GM12873 (cell line): Measurements from ENCODE around the gene NUP58.

ENCODE experiments used
- CTCF ChIP-seq: IDR thresholded peaks from 2 replicates; pipeline ENCODE4 v1.5.1; 2012; ENCODE audit warnings: low read depth, mild to moderate bottlenecking, moderate library complexity, low read length, control low read depth; ENCODE audit not compliant: insufficient read depth; ENCODE audit errors: missing control alignments

Gene NUP58

GRCh38 chr13:25378528-25378927, 77.1 kb downstream of the NUP58 start:
- no peak for TF ChIP-seq CTCF

- no peak for TF ChIP-seq CTCF
Observed at GRCh38 chr13:25379011-25379410, 77.6 kb downstream of the NUP58 start.

GRCh38 chr13:25380082-25380481, 78.7 kb downstream of the NUP58 start:
- TF ChIP-seq CTCF, result no peak

- no peak for TF ChIP-seq CTCF
Observed at GRCh38 chr13:25380741-25381324, 79.4 kb downstream of the NUP58 start.

GRCh38 chr13:25384758-25385410, 83.5 kb downstream of the NUP58 start:
- TF ChIP-seq CTCF, result no peak

GRCh38 chr13:25391932-25392331, 90.5 kb downstream of the NUP58 start:
- TF ChIP-seq CTCF, result no peak
